Kidney epithelial cell (primary cell): ENCODE measurements around the gene IL12RB1. TPM values are rescaled to one million over a fixed set of nuclear protein-coding genes. Genes with fewer than 3 reads are reported as not detected.

ENCODE experiments used
- DNase-seq: peaks from one replicate; pipeline ENCODE4 v3.0.0-alpha.2; 2010; ENCODE audit warnings: low read depth
- H3K27me3 ChIP-seq: 2 replicates; pipeline ENCODE4 v1.6.0; 2011; ENCODE audit warnings: low read length; ENCODE audit not compliant: control insufficient read depth, insufficient read depth
- H3K36me3 ChIP-seq: 2 replicates; pipeline ENCODE4 v1.5.1; 2011; ENCODE audit warnings: low read length; ENCODE audit not compliant: control insufficient read depth, insufficient read depth
- H3K4me3 ChIP-seq: 2 replicates; pipeline ENCODE4 v1.5.1; 2011; ENCODE audit warnings: low read depth, mild to moderate bottlenecking, control low read depth, low read length
- total RNA-seq: library from RNA; depleted of rRNA; stranded (reverse); fragments of >200 nt; gene quantifications from 2 replicates; pipeline ENCODE4 v1.2.3, GENCODE V29; 2015
- TF ChIP-seq, protein P1 (sequence below): IDR thresholded peaks from 2 replicates; pipeline ENCODE4 v1.5.1; 2011; ENCODE audit warnings: mild to moderate bottlenecking, moderate library complexity, low read length, control low read depth, inconsistent platforms; ENCODE audit not compliant: insufficient read depth, poor library complexity, severe bottlenecking

Gene IL12RB1
- total RNA-seq, 1 donor from 2014 or later = not detected

DNA sequence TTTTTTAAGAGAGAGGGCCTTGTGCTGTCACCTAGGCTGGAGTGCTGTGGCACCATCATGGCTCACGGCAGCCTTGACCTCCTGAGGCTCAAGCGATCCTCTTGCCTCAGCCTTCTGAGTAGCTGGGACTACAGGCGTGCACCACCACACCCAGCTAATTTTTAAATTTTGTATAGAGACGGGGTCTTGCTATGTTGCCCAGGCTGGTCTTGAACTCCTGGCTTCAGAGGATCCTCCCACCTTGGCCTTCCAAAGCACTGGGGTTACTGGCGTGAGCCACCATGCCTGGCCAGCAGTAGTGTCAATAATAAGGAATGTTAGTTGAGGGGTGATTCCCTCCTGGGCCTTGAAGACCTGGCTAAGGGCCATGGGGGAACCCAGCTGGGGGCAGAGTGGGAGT lies 34.4 kb upstream of the IL12RB1 start:
- no peak overlapping the region for H3K4me3 ChIP-seq
- H3K27me3 ChIP-seq = no peaks in the 10 kb centered on the region
- TF ChIP-seq, protein P1, sequence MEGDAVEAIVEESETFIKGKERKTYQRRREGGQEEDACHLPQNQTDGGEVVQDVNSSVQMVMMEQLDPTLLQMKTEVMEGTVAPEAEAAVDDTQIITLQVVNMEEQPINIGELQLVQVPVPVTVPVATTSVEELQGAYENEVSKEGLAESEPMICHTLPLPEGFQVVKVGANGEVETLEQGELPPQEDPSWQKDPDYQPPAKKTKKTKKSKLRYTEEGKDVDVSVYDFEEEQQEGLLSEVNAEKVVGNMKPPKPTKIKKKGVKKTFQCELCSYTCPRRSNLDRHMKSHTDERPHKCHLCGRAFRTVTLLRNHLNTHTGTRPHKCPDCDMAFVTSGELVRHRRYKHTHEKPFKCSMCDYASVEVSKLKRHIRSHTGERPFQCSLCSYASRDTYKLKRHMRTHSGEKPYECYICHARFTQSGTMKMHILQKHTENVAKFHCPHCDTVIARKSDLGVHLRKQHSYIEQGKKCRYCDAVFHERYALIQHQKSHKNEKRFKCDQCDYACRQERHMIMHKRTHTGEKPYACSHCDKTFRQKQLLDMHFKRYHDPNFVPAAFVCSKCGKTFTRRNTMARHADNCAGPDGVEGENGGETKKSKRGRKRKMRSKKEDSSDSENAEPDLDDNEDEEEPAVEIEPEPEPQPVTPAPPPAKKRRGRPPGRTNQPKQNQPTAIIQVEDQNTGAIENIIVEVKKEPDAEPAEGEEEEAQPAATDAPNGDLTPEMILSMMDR = no peak
- peaks cover 2% of the 10 kb centered on the region for H3K36me3 ChIP-seq
- DNase-seq = no peak

DNA sequence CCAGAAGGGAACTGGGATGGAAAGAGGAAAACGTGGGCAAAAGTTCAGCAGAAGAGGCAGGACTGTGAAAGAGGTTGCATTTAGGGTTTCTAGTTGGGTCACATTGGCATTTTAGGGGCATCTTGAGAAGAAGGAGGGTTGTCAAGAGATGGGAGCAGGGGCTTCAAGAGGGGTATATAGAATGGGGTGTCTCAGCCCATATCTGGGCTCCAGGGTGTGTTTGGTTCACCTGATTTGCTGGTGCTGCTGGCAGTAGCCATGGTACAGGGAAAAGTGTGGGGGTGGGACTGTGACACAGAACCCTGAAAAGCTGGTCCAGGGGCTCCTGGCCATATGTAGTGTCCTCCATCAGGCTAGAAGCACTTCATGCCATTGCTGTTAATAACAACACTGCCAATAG lies 33.4 kb upstream of the IL12RB1 start:
- Histone ChIP-seq H3K27me3 (no peaks in the 10 kb centered on the region), H3K4me3 (no peak overlapping the region), H3K36me3 (peaks cover 2% of the 10 kb centered on the region)
- no peak for DNase-seq
- TF ChIP-seq, protein P1 = no peak

DNA sequence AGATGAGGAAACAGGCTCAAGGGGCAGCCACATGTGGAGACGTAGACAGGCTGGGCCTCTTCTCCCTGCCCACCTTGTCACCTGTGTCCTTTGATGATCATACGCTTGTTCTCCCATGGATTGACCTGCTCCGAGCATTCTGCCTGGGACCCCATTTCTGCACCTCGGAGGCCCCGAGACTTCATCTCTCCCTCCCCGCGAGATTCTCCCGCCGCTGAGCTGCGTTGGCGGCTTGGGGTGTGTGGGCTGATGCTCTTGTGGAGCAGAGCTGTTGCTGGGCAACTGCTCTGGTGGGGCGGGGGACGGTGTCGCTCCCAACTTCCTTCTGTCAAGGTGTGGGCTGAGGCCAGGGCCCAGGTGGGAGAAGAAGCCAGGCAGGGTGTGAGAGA lies 33.0 kb upstream of the IL12RB1 start:
- Histone ChIP-seq H3K27me3 (no peaks in the 10 kb centered on the region), H3K4me3 (no peak overlapping the region), H3K36me3 (peaks cover 2% of the 10 kb centered on the region)
- TF ChIP-seq, protein P1 = no peak
- DNase-seq = no peak

DNA sequence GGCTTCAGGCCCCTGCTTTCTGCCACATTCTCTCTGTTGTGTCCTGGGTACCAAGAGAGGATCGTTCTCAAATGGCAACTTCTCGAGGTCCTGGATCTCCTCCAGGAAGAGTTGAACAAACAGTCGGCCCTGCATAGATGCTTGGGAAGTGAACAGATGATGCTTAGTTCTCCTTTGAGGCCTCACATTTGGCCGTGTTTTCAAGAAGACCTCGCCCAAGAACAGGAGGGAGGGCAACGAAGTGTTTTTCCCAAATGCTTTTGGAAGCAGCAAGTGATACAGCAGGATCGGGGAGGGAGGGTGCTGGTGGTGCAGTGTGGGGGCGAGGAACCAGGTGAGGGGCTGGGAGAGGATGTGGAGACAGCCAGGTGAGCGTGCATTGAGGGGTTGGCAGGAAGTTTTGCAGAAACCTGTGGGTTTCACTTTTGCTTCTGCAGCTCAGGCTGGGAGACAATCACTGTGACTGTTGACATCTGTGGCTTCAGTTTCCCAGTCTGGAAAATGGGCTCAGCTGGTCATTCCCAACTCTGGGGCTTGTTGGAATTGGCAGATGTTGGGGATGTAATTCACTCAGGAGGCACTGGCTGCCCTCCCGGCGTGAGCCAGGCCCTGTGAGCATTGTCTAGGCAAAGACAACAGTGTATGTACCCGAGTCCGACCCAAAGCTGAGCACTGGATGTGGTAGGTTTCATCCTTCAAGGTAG lies 32.4 kb upstream of the IL12RB1 start:
- TF ChIP-seq, protein P1 = no peak
- no peak for DNase-seq
- no peak overlapping the region for H3K4me3 ChIP-seq
- H3K27me3 ChIP-seq = no peaks in the 10 kb centered on the region
- peaks cover 2% of the 10 kb centered on the region for H3K36me3 ChIP-seq

DNA sequence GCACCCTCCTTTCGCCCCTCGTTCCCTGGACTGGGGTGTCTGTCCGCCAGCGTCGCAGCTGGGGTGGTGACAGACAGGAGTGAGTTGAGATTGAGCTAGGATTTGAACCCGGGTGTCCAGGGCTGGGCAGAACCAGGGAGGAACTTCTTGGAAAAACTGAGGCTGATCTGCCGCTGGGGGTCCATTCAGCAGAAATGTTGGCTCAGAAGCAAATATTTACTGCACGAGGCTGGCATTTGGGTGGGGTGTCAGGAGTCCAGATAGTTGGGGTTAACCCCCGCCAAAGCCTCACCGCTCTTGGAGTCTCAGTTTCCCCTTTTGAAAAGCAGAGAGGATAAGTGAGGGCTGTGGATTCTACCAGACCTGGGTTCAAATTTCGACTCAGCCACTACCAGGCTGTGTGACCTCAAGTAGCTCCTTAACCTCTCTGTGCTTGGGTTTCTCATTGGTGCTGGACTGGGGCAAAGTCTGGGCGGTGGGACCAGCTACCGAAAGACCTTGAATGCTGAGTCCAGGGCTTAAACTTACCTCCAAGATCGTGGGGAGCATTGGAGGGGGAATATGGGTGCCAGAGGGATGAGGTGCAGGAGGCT lies 31.8 kb upstream of the IL12RB1 start:
- DNase-seq = no peak
- Histone ChIP-seq H3K4me3 (peak overlapping the region; percentile 58), H3K27me3 (no peaks in the 10 kb centered on the region), H3K36me3 (no peaks in the 10 kb centered on the region)
- TF ChIP-seq, protein P1 = no peak
